Mesothelial cell of epicardium (in vitro differentiated cells): Measurements from ENCODE around the gene ICA1. TPM values are rescaled to one million over a fixed set of nuclear protein-coding genes. Genes with fewer than 3 reads are reported as not detected.

ENCODE experiments used
- DNase-seq, 2 experiments: peaks; one replicate each; pipeline ENCODE4 v3.0.0; 2021; ENCODE audit warnings: low spot score in 2 of 2; ENCODE audit not compliant: unreplicated experiment in 2 of 2
- H3K27ac Mint-ChIP-seq: 2 replicates; pipeline ENCODE4 v1.8.0; 2021; ENCODE audit warnings: mixed read lengths
- H3K27me3 Mint-ChIP-seq: 2 replicates; pipeline ENCODE4 v1.8.0; 2021; ENCODE audit warnings: low read depth, mixed read lengths
- H3K36me3 Mint-ChIP-seq: 2 replicates; pipeline ENCODE4 v1.8.0; 2021; ENCODE audit warnings: mixed read lengths
- H3K4me1 Mint-ChIP-seq: 2 replicates; pipeline ENCODE4 v1.8.0; 2021; ENCODE audit warnings: mixed read lengths
- H3K4me3 Mint-ChIP-seq: 2 replicates; pipeline ENCODE4 v1.8.0; 2021; ENCODE audit warnings: mild to moderate bottlenecking, moderate library complexity, mixed read lengths
- H3K9me3 Mint-ChIP-seq: 2 replicates; pipeline ENCODE4 v1.8.0; 2021; ENCODE audit warnings: mixed read lengths
- CTCF ChIP-seq: fragments of 200-600 bp; sonication (generic); IDR thresholded peaks from one replicate; pipeline ENCODE4 v1.5.0; 2021; ENCODE audit warnings: antibody characterized with exemption; ENCODE audit not compliant: unreplicated experiment
- total RNA-seq: library from RNA; stranded (reverse); gene quantifications from 3 replicates; pipeline ENCODE4 v1.2.1, GENCODE V29; 2021

ICA1 gene
- total RNA-seq, 1 donor from 2014 or later: 8.2 TPM

GRCh38 chr7:8135417-8135816 is 126.5 kb downstream of the ICA1 start:
- H3K4me3 Mint-ChIP-seq: no peak overlapping the region
- no peak for DNase-seq
- H3K27me3 Mint-ChIP-seq: no peaks in the 10 kb centered on the region
- no peaks in the 10 kb centered on the region for H3K36me3 Mint-ChIP-seq
- no peaks in the 10 kb centered on the region for H3K4me1 Mint-ChIP-seq
- no peak overlapping the region for H3K27ac Mint-ChIP-seq
- TF ChIP-seq CTCF: no peak
- no peaks in the 10 kb centered on the region for H3K9me3 Mint-ChIP-seq

- no peak for TF ChIP-seq CTCF
- H3K9me3 Mint-ChIP-seq: no peaks in the 10 kb centered on the region
- no peak overlapping the region for H3K27ac Mint-ChIP-seq
- no peak overlapping the region for H3K4me3 Mint-ChIP-seq
- no peaks in the 10 kb centered on the region for H3K36me3 Mint-ChIP-seq
- no peaks in the 10 kb centered on the region for H3K4me1 Mint-ChIP-seq
- no peak for DNase-seq
- H3K27me3 Mint-ChIP-seq: no peaks in the 10 kb centered on the region
Measured at GRCh38 chr7:8134089-8134733, 127.8 kb downstream of the ICA1 start.

GRCh38 chr7:8133188-8133848 is 128.6 kb downstream of the ICA1 start:
- no peak for DNase-seq
- Mint-ChIP-seq H3K9me3 (no peaks in the 10 kb centered on the region), H3K4me1 (no peaks in the 10 kb centered on the region), H3K27ac (no peak overlapping the region), H3K36me3 (no peaks in the 10 kb centered on the region), H3K27me3 (no peaks in the 10 kb centered on the region), H3K4me3 (no peak overlapping the region)
- no peak for TF ChIP-seq CTCF

- Mint-ChIP-seq H3K27me3 (no peaks in the 10 kb centered on the region), H3K9me3 (no peaks in the 10 kb centered on the region), H3K27ac (no peak overlapping the region), H3K36me3 (no peaks in the 10 kb centered on the region), H3K4me3 (no peak overlapping the region), H3K4me1 (no peaks in the 10 kb centered on the region)
- TF ChIP-seq CTCF: no peak
- no peak for DNase-seq
Measured at GRCh38 chr7:8131694-8132605, 130.0 kb downstream of the ICA1 start.

- H3K27me3 Mint-ChIP-seq: no peaks in the 10 kb centered on the region
- H3K4me1 Mint-ChIP-seq: no peaks in the 10 kb centered on the region
- H3K36me3 Mint-ChIP-seq: no peaks in the 10 kb centered on the region
- TF ChIP-seq CTCF: no peak
- no peaks in the 10 kb centered on the region for H3K9me3 Mint-ChIP-seq
- H3K27ac Mint-ChIP-seq: no peak overlapping the region
- no peak for DNase-seq
- no peak overlapping the region for H3K4me3 Mint-ChIP-seq
Measured at GRCh38 chr7:8130663-8131062, 131.3 kb downstream of the ICA1 start.
